B cell (primary cell): ENCODE results near the gene NR2E3. TPM values are rescaled to one million over a fixed set of nuclear protein-coding genes. Genes with fewer than 3 reads are reported as not detected.

Source experiments
- ATAC-seq: fragments of 200-7000 bp; cut with Tn5 transposase; one replicate; pipeline ENCODE4 v1.10.0; 2021; ENCODE audit warnings: low read depth, mild to moderate bottlenecking, moderate number of reproducible peaks, moderate library complexity
- CTCF ChIA-PET: fragments of 350-600 bp; sonication (Branson Sonifier 250); formaldehyde crosslinking; loops from one replicate; lab custom pipeline; 2021; ENCODE audit warnings: antibody characterized with exemption, inconsistent platforms; lab: Charles Lee
- POLR2A ChIA-PET: fragments of 350-600 bp; sonication (Branson Sonifier 250); formaldehyde crosslinking; loops from one replicate; lab custom pipeline; 2021; ENCODE audit warnings: antibody characterized with exemption; lab: Charles Lee
- DNase-seq: peaks from one replicate; pipeline ENCODE4 v3.0.0; 2013
- H2AFZ ChIP-seq: 2 replicates; pipeline ENCODE4 v1.6.1; 2012; ENCODE audit warnings: mild to moderate bottlenecking, low read depth, low read length; ENCODE audit not compliant: insufficient read depth, poor library complexity, severe bottlenecking
- H3K27ac ChIP-seq, 2 donors: 1 replicate in 1 of 2; 2 replicates in 1 of 2; pipeline ENCODE4 v1.5.1; 2012 to 2013; ENCODE audit warnings: low read length in 2 of 2, mild to moderate bottlenecking in 2 of 2, moderate library complexity in 1 of 2
- H3K27me3 ChIP-seq, 4 experiments: fragments of 200-600 bp in 1 of 4; sonication (generic) in 1 of 4; replicated peaks in 1 of 4; 1 replicate in 2 of 4; 2 replicates in 2 of 4; pipeline versions ENCODE4 v1.6.1 to v1.7.0; 2013 to 2016; ENCODE audit warnings: low read length in 3 of 4, mild to moderate bottlenecking in 2 of 4, mixed read lengths in 1 of 4, moderate library complexity in 1 of 4; ENCODE audit not compliant: insufficient read depth in 4 of 4, control insufficient read depth in 3 of 4; ENCODE audit errors: control extremely low read depth in 1 of 4
- H3K36me3 ChIP-seq, 2 experiments: replicated peaks in 1 of 2; 1 replicate in 1 of 2; 2 replicates in 1 of 2; pipeline versions ENCODE4 v1.6.1 to v1.7.1; 2013; ENCODE audit warnings: low read length in 1 of 2; ENCODE audit not compliant: insufficient read depth in 2 of 2, control insufficient read depth in 1 of 2; ENCODE audit errors: control extremely low read depth in 1 of 2, extremely low read depth in 1 of 2
- H3K4me1 ChIP-seq, 2 donors: fragments of 200-600 bp in 1 of 2; sonication (generic) in 1 of 2; 1 replicate in 1 of 2; 2 replicates in 1 of 2; pipeline versions ENCODE4 v1.5.1 to v1.6.1; 2013 to 2017; ENCODE audit warnings: low read length in 2 of 2; ENCODE audit not compliant: control insufficient read depth in 2 of 2, insufficient read depth in 2 of 2
- H3K4me2 ChIP-seq: replicated peaks from 2 replicates; pipeline ENCODE3; 2012; ENCODE audit warnings: mild to moderate bottlenecking, low read depth, low read length; ENCODE audit not compliant: poor library complexity, severe bottlenecking
- H3K4me3 ChIP-seq, 5 experiments: fragments of 200-600 bp in 1 of 5; sonication (generic) in 1 of 5; 1 replicate in 3 of 5; 2 replicates in 2 of 5; pipeline versions ENCODE4 v1.5.1 to v1.7.0; 2011 to 2016; ENCODE audit warnings: low read length in 4 of 5, mild to moderate bottlenecking in 4 of 5, low read depth in 2 of 5, control low read depth in 1 of 5, moderate library complexity in 1 of 5; ENCODE audit not compliant: insufficient read depth in 1 of 5; ENCODE audit errors: control extremely low read depth in 1 of 5, extremely low read depth in 1 of 5
- H3K79me2 ChIP-seq: fragments of 200-600 bp; sonication (generic); one replicate; pipeline ENCODE4 v1.6.0; 2016; ENCODE audit warnings: low read length; ENCODE audit not compliant: control insufficient read depth, insufficient read depth
- H3K9ac ChIP-seq: fragments of 200-600 bp; sonication (generic); 2 replicates; pipeline ENCODE4 v1.6.1; 2017; ENCODE audit warnings: mild to moderate bottlenecking, low read length, moderate library complexity
- H3K9me3 ChIP-seq, 3 donors: one replicate each; pipeline versions ENCODE4 v1.6.1 to v1.7.1; 2013; ENCODE audit warnings: low read length in 2 of 3; ENCODE audit not compliant: control insufficient read depth in 2 of 3, insufficient read depth in 1 of 3; ENCODE audit errors: control extremely low read depth in 1 of 3
- H4K20me1 ChIP-seq: 2 replicates; pipeline ENCODE4 v1.6.0; 2012; ENCODE audit warnings: mild to moderate bottlenecking, low read length; ENCODE audit not compliant: insufficient read depth, control insufficient read depth, poor library complexity, severe bottlenecking
- H3K27ac Mint-ChIP-seq: one replicate; pipeline ENCODE4 v1.8.0; 2021; ENCODE audit warnings: mixed read lengths
- H3K27me3 Mint-ChIP-seq: one replicate; pipeline ENCODE4 v1.8.0; 2021; ENCODE audit warnings: mixed read lengths
- H3K4me1 Mint-ChIP-seq: one replicate; pipeline ENCODE4 v1.8.0; 2021; ENCODE audit warnings: mixed read lengths
- H3K4me3 Mint-ChIP-seq: one replicate; pipeline ENCODE4 v1.8.0; 2021; ENCODE audit warnings: mixed read lengths
- H3K9me3 Mint-ChIP-seq: one replicate; pipeline ENCODE4 v1.8.0; 2022; ENCODE audit warnings: mixed read lengths; ENCODE audit not compliant: insufficient read depth
- EZH2 ChIP-seq: IDR thresholded peaks from 2 replicates; pipeline ENCODE4 v1.6.1; 2012; ENCODE audit warnings: borderline replicate concordance, low read depth, mild to moderate bottlenecking, moderate library complexity, low read length; ENCODE audit not compliant: insufficient read depth, poor library complexity, severe bottlenecking
- WGBS: methylation state at CpG from one replicate; pipeline ENCODE4 v1.1.5; 2013; ENCODE audit warnings: missing lambda C conversion rate; ENCODE audit not compliant: insufficient coverage; 5-methylcytosine and 5-hydroxymethylcytosine counted together
- intact Hi-C: fragments of 100-400 bp; cut with micrococcal nuclease; formaldehyde crosslinking; loops from one replicate; pipeline ENCODE4 v1.10.0; 2022
- polyA plus RNA-seq: library from polyadenylated mRNA; depleted of rRNA; stranded (reverse); fragments of >200 nt; gene quantifications from 2 replicates; pipeline ENCODE4 v1.2.3, GENCODE V29; 2012
- total RNA-seq, 2 donors: library from RNA; stranded (reverse); fragments of 120-200 nt in 1 of 2; gene quantifications; 1 replicate in 1 of 2; 2 replicates in 1 of 2; pipeline versions ENCODE4 v1.2.3 to v1.2.4, GENCODE V29; 2013 to 2022
- TF ChIP-seq, protein P1 (sequence below): fragments of 200-600 bp; IDR thresholded peaks from one replicate; pipeline ENCODE4 v1.8.0; 2022; ENCODE audit warnings: antibody characterized with exemption, mild to moderate bottlenecking

Gene NR2E3
- total and polyA plus RNA-seq, 2 donors (not counting 1 experiment from before 2014, with no cell fraction given), result not detected

DNA sequence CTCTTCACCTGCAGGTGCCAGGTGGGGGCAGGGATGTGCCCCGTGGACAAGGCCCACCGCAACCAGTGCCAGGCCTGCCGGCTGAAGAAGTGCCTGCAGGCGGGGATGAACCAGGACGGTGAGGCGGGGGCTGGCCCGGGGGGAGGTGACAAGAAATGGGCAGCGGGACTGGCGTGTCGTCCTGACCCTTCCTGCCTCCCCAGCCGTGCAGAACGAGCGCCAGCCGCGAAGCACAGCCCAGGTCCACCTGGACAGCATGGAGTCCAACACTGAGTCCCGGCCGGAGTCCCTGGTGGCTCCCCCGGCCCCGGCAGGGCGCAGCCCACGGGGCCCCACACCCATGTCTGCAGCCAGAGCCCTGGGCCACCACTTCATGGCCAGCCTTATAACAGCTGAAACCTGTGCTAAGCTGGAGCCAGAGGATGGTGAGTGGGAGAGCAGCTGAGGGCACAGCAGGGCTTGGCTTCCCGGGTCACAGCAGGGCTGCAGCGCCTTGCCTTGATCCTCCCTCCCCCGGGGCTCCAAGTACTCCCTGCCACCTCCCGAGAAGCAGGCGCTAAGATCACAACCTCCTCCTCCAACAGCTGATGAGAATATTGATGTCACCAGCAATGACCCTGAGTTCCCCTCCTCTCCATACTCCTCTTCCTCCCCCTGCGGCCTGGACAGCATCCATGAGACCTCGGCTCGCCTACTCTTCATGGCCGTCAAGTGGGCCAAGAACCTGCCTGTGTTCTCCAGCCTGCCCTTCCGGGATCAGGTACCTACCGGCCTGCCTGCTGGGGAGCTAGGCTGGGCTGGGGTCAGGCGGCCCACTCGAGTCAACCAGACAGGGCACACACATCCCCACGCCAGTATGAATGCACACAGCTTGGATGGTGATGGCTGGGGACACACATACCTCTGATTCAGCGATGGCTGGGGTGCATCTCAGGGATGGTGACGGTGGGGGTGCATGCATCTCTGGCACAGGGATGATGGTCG, 1.7 kb downstream of the NR2E3 start:
- no peak overlapping the region for H3K27ac ChIP-seq
- no peaks in the 10 kb centered on the region for H3K9me3 ChIP-seq
- H2AFZ ChIP-seq, result no peak overlapping the region
- no peaks in the 10 kb centered on the region for H3K4me1 ChIP-seq
- Mint-ChIP-seq H3K4me3 (no peak overlapping the region), H3K27ac (no peak overlapping the region), H3K9me3 (no peaks in the 10 kb centered on the region), H3K4me1 (no peaks in the 10 kb centered on the region), H3K27me3 (no peaks in the 10 kb centered on the region)
- ChIA-PET CTCF (no interaction called here), POLR2A (no interaction called here)
- intact Hi-C loops, result no loop called here
- H3K4me3 ChIP-seq, result no peak overlapping the region
- ATAC-seq (no peak), DNase-seq (no peak)
- WGBS, result 96% methylated on average over 38 of the region's 38 CpGs
- TF ChIP-seq, protein P1, sequence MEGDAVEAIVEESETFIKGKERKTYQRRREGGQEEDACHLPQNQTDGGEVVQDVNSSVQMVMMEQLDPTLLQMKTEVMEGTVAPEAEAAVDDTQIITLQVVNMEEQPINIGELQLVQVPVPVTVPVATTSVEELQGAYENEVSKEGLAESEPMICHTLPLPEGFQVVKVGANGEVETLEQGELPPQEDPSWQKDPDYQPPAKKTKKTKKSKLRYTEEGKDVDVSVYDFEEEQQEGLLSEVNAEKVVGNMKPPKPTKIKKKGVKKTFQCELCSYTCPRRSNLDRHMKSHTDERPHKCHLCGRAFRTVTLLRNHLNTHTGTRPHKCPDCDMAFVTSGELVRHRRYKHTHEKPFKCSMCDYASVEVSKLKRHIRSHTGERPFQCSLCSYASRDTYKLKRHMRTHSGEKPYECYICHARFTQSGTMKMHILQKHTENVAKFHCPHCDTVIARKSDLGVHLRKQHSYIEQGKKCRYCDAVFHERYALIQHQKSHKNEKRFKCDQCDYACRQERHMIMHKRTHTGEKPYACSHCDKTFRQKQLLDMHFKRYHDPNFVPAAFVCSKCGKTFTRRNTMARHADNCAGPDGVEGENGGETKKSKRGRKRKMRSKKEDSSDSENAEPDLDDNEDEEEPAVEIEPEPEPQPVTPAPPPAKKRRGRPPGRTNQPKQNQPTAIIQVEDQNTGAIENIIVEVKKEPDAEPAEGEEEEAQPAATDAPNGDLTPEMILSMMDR, result no peak
- TF ChIP-seq EZH2, result no peak
- no peaks in the 10 kb centered on the region for H4K20me1 ChIP-seq
- no peaks in the 10 kb centered on the region for H3K27me3 ChIP-seq
- no peaks in the 10 kb centered on the region for H3K79me2 ChIP-seq
- H3K9ac ChIP-seq, result no peak overlapping the region
- H3K4me2 ChIP-seq, result no peak overlapping the region
- H3K36me3 ChIP-seq, result no peaks in the 10 kb centered on the region
